ENCODE results near the gene RITA1.

GRCh38 chr12:113238309-113238708, 52.8 kb downstream of the RITA1 start:
- TF ChIP-seq, protein P1, sequence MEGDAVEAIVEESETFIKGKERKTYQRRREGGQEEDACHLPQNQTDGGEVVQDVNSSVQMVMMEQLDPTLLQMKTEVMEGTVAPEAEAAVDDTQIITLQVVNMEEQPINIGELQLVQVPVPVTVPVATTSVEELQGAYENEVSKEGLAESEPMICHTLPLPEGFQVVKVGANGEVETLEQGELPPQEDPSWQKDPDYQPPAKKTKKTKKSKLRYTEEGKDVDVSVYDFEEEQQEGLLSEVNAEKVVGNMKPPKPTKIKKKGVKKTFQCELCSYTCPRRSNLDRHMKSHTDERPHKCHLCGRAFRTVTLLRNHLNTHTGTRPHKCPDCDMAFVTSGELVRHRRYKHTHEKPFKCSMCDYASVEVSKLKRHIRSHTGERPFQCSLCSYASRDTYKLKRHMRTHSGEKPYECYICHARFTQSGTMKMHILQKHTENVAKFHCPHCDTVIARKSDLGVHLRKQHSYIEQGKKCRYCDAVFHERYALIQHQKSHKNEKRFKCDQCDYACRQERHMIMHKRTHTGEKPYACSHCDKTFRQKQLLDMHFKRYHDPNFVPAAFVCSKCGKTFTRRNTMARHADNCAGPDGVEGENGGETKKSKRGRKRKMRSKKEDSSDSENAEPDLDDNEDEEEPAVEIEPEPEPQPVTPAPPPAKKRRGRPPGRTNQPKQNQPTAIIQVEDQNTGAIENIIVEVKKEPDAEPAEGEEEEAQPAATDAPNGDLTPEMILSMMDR (IDR thresholded peaks at IDR 0.05), result no peak
- TF ChIP-seq EZH2 (IDR thresholded peaks at IDR 0.05; ENCODE audit: borderline replicate concordance, insufficient read depth, low read depth, low read length, poor library complexity, severe bottlenecking), result no peak
